Keratinocyte (primary cell): Measurements from ENCODE around the gene TVP23A.

Source experiments
- CTCF ChIP-seq, 3 experiments: IDR thresholded peaks in 1 of 3; conservative IDR thresholded peaks in 1 of 3; optimal IDR thresholded peaks in 1 of 3; 2 replicates in 2 of 3; 3 replicates in 1 of 3; pipeline versions ENCODE3 to v1.5.1; 2011; ENCODE audit warnings: low read length in 3 of 3, mild to moderate bottlenecking in 3 of 3, moderate library complexity in 2 of 3, control low read depth in 1 of 3, inconsistent platforms in 1 of 3; ENCODE audit not compliant: insufficient read depth in 2 of 3; ENCODE audit errors: extremely low read depth in 1 of 3
- EZH2 ChIP-seq: IDR thresholded peaks from one replicate; pipeline ENCODE4 v1.6.1; 2012; ENCODE audit warnings: inconsistent platforms, mild to moderate bottlenecking, low read length, moderate library complexity

- TF ChIP-seq CTCF (optimal IDR thresholded peaks at IDR 0.05 in 1 of 3, IDR thresholded peaks at IDR 0.05 in 1 of 3, conservative IDR thresholded peaks at IDR 0.05 in 1 of 3; ENCODE audit: extremely low read depth in 1 of 3, insufficient read depth in 2 of 3, low read length in 3 of 3) (no peak), EZH2 (no peak)
These were observed 41.2 kb downstream of the TVP23A start for GRCh38 chr16:10777356-10777755.
